PC-3 (cell line): ENCODE measurements around the gene NME7.

Experiments
- CTCF ChIP-seq: fragments of 300-600 bp; sonication (generic); conservative IDR thresholded peaks from 2 replicates; pipeline ENCODE4 v1.5.1; 2017; ENCODE audit warnings: antibody characterized with exemption, low read depth, mild to moderate bottlenecking, low read length
- EZH2 ChIP-seq: fragments of 300-600 bp; sonication (generic); IDR thresholded peaks from one replicate; pipeline ENCODE4 v1.6.1; 2017; ENCODE audit warnings: antibody characterized with exemption, mild to moderate bottlenecking, low read length; ENCODE audit not compliant: unreplicated experiment
- EZH2phosphoT487 ChIP-seq: fragments of 300-600 bp; sonication (generic); IDR thresholded peaks from 2 replicates; pipeline ENCODE4 v1.6.1; 2018; ENCODE audit warnings: mild to moderate bottlenecking, antibody characterized with exemption, low read length, borderline replicate concordance

GRCh38 chr1:169138866-169139670 is 228.5 kb downstream of the NME7 start:
- TF ChIP-seq CTCF (no peak), EZH2 (no peak), EZH2phosphoT487 (no peak)
